H7 (cell line): ENCODE data around the gene PLEKHA6. TPM values are rescaled to one million over a fixed set of nuclear protein-coding genes. Genes with fewer than 3 reads are reported as not detected.

Experiments used
- DNase-seq: peaks from one replicate; pipeline ENCODE4 v3.0.0; 2012
- H3K27me3 ChIP-seq: 2 replicates; pipeline ENCODE4 v1.6.0; 2011; ENCODE audit warnings: mild to moderate bottlenecking, low read length; ENCODE audit not compliant: control insufficient read depth, insufficient read depth
- H3K36me3 ChIP-seq: replicated peaks from 2 replicates; pipeline ENCODE4 v1.5.1; 2011; ENCODE audit warnings: low read length; ENCODE audit not compliant: control insufficient read depth, insufficient read depth
- H3K4me3 ChIP-seq: 2 replicates; pipeline ENCODE4 v1.5.1; 2011; ENCODE audit warnings: low read depth, mild to moderate bottlenecking, control low read depth, low read length, moderate library complexity; ENCODE audit not compliant: insufficient read depth
- total RNA-seq: library from RNA; depleted of rRNA; stranded (reverse); fragments of >200 nt; shearing (Covaris generic); gene quantifications from 2 replicates; pipeline ENCODE4 v1.2.3, GENCODE V29; 2014

Gene PLEKHA6
- total RNA-seq, 1 experiment from 2014 or later: 3.0 TPM

DNA sequence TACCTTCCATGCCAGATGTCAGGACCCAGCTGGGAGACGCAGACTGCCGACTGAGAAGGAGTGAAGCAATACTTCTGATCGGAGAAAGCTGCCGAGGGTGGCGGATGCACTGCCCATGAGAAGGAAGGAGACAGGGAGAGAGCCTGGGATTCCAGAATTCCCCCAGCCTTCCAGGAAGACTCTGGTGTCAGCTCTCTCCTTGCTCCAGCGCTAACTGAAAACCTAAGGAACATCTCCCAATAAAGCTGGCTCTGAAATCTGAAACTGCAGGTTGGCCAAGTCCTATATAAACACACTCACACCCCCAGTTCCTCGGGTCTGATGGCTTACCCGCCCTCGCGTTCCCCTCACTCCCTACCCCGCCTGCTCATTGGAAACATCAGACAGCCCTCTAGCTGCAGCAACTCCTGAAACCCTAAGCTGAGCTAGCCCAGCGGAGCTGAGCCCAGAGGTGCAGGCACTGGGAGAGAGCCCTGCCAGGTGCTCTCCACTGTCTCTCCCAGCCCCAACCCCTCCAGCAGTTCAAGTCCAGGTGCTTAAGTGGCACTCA, 52.3 kb downstream of the PLEKHA6 start:
- DNase-seq: peak; percentile 74
- peak overlapping the region; percentile 18; the same call in 1 of the 2 replicates for H3K4me3 ChIP-seq
- no peaks in the 10 kb centered on the region for H3K27me3 ChIP-seq
- H3K36me3 ChIP-seq: no peaks in the 10 kb centered on the region

DNA sequence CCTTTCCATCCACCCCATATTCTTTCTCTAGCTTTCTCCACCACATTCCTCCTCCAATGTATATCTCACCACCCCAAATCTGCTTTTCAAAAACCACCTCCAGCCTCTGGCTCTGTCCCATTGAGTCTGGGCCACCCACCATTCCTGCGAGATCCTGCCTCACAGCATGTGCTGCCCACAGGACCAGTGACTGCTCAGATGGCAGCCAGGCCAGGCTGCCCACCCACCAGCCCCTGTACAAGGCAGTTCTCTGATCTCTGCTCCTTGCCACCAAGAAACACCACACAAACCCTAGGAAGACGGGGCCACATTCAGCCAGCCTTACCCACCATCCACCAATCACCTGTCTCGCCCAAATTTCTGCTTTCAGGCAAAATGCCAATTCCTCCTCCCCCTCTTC, 53.7 kb downstream of the PLEKHA6 start:
- no peaks in the 10 kb centered on the region; the same call in 1 of the 2 replicates for H3K27me3 ChIP-seq
- DNase-seq: no peak
- H3K36me3 ChIP-seq: no peaks in the 10 kb centered on the region
- no peak overlapping the region for H3K4me3 ChIP-seq

DNA sequence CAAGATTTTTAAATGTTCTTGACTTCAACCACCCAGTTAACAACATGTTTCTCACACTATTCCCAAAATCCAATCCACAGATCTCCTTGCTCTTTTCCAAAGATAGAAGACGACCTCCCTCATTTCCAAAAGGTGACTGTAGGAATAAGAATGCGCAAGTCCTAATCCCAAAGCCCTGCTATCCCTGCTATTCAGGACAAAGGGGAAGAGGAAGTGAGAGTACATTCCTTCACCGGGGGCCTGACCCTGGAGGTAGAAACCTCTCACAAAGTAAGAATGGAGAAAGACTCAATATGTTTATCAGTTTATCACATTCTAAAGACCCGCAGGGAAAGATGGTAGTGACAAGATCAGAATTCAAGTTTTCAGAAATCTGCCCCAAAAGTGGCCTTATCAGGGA, 55.7 kb downstream of the PLEKHA6 start:
- Histone ChIP-seq H3K36me3 (no peaks in the 10 kb centered on the region), H3K4me3 (no peak overlapping the region), H3K27me3 (no peaks in the 10 kb centered on the region; the same call in 1 of the 2 replicates)
- DNase-seq: peak; percentile 76

- Histone ChIP-seq H3K4me3 (no peak overlapping the region), H3K27me3 (no peaks in the 10 kb centered on the region; the same call in 1 of the 2 replicates), H3K36me3 (no peaks in the 10 kb centered on the region)
- DNase-seq: no peak
These were observed 57.0 kb downstream of the PLEKHA6 start for GRCh38 chr1:204302769-204303168.

- no peak for DNase-seq
- Histone ChIP-seq H3K36me3 (no peaks in the 10 kb centered on the region), H3K27me3 (no peaks in the 10 kb centered on the region; the same call in 1 of the 2 replicates), H3K4me3 (no peak overlapping the region)
These were observed 58.4 kb downstream of the PLEKHA6 start for GRCh38 chr1:204301171-204301957.

DNA sequence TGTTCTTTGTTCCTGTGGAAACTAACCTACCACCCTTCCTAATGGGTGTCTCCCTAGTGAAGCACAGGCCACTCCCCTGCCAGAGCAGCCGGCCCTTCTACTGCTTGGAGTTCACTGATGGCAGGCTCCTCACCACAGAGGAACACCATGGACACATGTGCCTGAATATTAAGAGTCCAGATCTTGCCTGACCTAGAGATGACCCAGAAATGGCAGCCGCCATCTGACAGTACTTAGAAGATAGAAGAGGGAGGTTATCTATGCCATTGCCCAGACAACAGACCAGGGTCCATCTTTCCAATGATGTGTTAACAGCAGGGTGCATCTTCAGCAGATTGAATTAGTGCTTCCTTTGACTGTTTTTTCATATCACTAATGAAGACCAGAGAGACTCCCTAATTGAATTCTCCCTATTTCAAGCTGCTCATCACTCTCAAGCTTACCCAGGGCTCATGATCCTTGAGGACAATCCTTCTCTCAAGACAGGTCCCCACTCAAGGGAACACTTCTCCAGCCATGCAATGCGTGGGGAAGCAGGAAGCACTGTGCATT, 59.8 kb downstream of the PLEKHA6 start:
- no peak for DNase-seq

GRCh38 chr1:204296431-204296988, 63.2 kb downstream of the PLEKHA6 start:
- H3K27me3 ChIP-seq: no peaks in the 10 kb centered on the region; the same call in 1 of the 2 replicates
- H3K4me3 ChIP-seq: no peak overlapping the region
- no peak for DNase-seq
- H3K36me3 ChIP-seq: no peaks in the 10 kb centered on the region

More for the DNA sequence above, 59.8 kb downstream of the PLEKHA6 start:
- Histone ChIP-seq H3K36me3 (no peaks in the 10 kb centered on the region), H3K4me3 (no peak overlapping the region), H3K27me3 (no peaks in the 10 kb centered on the region; the same call in 1 of the 2 replicates)

DNA sequence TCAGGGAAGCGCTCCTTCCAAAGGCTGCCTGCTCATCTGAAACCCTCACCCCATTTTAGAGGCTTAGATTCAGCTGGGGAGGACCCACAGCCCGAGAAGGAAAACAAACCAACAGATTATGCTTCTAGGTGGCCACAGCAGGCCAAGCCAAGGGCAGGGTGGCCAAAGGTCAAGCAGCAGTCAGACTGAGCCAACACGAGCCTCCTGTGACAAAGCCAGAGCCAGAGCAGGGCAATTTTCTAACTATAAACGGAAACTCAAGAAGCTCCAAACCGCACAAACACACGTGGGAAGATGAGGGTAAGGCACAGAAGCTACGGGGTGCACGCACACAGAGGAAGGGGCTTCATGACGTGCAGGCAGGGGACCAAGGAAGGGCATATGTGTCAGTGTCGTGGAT, 64.1 kb downstream of the PLEKHA6 start:
- H3K36me3 ChIP-seq: no peaks in the 10 kb centered on the region
- no peaks in the 10 kb centered on the region; the same call in 1 of the 2 replicates for H3K27me3 ChIP-seq
- DNase-seq: no peak

DNA sequence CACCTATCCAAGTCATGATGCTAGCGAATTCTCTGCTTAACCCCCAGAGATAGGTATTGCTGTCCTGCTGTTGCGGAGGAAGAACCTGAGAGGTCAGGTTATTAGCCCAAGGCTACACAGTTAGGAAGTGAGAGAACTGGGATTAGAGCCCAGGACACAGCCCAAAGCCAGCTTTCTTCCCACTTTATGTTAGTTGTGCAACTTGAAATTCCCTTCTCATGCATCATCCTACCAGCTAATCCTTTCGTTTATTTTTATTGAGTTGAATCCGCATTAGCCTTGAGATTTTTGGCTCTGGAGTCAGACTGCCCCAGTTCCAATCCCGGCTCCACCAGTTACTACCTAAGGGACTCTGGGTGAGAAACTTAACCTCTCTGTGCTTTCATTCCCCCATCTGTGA, 65.4 kb downstream of the PLEKHA6 start:
- no peak for DNase-seq
- no peak overlapping the region for H3K4me3 ChIP-seq
- H3K36me3 ChIP-seq: no peaks in the 10 kb centered on the region
- H3K27me3 ChIP-seq: no peaks in the 10 kb centered on the region; the same call in 1 of the 2 replicates

More for the DNA sequence above, 64.1 kb downstream of the PLEKHA6 start:
- H3K4me3 ChIP-seq: no peak overlapping the region

GRCh38 chr1:204293605-204294337, 66.0 kb downstream of the PLEKHA6 start:
- Histone ChIP-seq H3K4me3 (no peak overlapping the region), H3K27me3 (no peaks in the 10 kb centered on the region; the same call in 1 of the 2 replicates), H3K36me3 (no peaks in the 10 kb centered on the region)
- no peak for DNase-seq

GRCh38 chr1:204292740-204293139, 67.0 kb downstream of the PLEKHA6 start:
- H3K4me3 ChIP-seq: no peak overlapping the region
- H3K27me3 ChIP-seq: no peaks in the 10 kb centered on the region; the same call in 1 of the 2 replicates
- no peak for DNase-seq
- H3K36me3 ChIP-seq: no peaks in the 10 kb centered on the region

DNA sequence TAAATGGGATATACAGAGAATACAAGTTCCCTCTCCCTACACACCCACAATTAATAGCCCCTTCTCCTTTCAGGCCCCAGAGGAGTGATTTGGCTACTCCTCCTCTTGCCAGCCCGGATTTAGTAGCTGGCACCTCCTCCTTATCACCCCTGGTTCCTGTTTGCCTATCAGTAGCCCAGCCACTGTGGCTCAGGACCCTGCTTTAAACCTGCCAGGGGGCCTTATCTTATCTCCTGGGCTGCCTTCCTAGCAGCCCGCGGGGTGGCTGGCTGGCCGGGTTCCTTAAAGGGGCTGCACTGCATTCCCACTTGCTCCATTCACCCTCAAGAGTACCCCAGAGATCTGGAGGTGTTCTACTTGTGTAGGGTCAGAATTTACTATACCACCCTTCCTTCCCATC, 70.4 kb downstream of the PLEKHA6 start:
- peak; percentile 57 for DNase-seq
- H3K36me3 ChIP-seq: no peaks in the 10 kb centered on the region
- H3K27me3 ChIP-seq: no peaks in the 10 kb centered on the region; the same call in 1 of the 2 replicates
- H3K4me3 ChIP-seq: no peak overlapping the region

DNA sequence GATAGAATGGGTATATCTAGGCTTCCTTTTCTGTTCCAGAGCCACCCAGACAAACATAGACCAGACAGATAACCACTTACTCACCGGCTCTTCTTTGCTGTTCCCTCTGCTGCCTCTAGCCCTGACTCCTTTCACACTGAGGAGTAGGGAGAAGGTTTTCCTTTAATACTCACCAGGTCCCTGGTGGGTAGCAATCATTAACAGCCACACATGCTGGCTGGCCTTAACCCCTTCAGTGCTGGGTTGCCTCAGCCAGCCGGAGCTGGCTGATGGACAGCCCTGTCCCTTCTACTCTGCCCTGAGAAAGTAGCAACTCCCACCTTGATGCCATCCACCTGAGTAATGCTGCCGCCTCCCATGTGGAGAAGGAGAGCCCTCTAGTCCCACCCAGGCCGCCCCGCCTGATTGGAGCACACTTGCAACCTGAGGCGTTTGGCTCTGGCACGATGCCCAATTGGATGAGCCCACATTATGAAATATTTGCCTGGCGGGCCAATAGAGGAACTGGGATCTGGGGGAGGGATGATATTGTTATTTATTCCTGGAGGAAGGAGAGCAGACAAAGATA, 71.6 kb downstream of the PLEKHA6 start:
- Histone ChIP-seq H3K27me3 (no peaks in the 10 kb centered on the region), H3K4me3 (no peak overlapping the region), H3K36me3 (no peaks in the 10 kb centered on the region)
- peak; percentile 80 for DNase-seq

DNA sequence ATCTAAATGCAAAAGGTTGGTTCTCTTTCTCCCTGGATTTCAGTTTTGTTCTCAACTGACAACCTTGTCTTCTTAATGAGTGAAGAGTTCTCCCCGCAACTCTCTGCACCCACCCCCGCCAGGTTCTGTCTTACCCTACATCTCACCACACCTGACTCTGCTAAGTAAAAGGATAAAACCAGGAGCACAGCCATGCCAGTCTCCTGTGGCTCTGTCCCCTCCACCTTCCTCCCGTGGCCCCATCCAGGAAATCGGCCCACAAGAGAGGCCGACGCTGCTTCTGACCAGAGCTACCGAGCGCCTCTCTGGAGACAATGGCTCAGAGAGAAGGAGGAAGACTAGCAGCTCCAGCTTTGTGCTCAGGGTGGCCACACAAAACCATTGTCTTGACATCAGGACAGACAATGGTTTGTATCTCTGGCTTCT, 72.2 kb downstream of the PLEKHA6 start:
- Histone ChIP-seq H3K27me3 (no peaks in the 10 kb centered on the region), H3K36me3 (no peaks in the 10 kb centered on the region), H3K4me3 (no peak overlapping the region)
- DNase-seq: no peak
